NK-92 (cell line): Measurements from ENCODE around the gene LRP1.

Source experiments
- DNase-seq: peaks from one replicate; lab custom pipeline; 2025; ENCODE audit not compliant: unreplicated experiment; lab: John Stamatoyannopoulos, UW

LRP1 gene

GRCh38 chr12:57152639-57153038 is 24.4 kb downstream of the LRP1 start:
- DNase-seq: no peak

GRCh38 chr12:57153415-57153997 is 25.2 kb downstream of the LRP1 start:
- no peak for DNase-seq

GRCh38 chr12:57154076-57154475 is 25.8 kb downstream of the LRP1 start:
- no peak for DNase-seq

- DNase-seq: no peak
Observed at GRCh38 chr12:57154804-57155434, 26.6 kb downstream of the LRP1 start.

GRCh38 chr12:57156701-57157403 is 28.6 kb downstream of the LRP1 start:
- DNase-seq: no peak

- DNase-seq: no peak
Observed at GRCh38 chr12:57157588-57158173, 29.4 kb downstream of the LRP1 start.

- no peak for DNase-seq
Observed at GRCh38 chr12:57158186-57158585, 29.9 kb downstream of the LRP1 start.

GRCh38 chr12:57158665-57159064 is 30.4 kb downstream of the LRP1 start:
- no peak for DNase-seq

- DNase-seq: no peak
Observed at GRCh38 chr12:57159311-57159710, 31.0 kb downstream of the LRP1 start.

GRCh38 chr12:57160040-57160439 is 31.8 kb downstream of the LRP1 start:
- no peak for DNase-seq

- no peak for DNase-seq
Observed at GRCh38 chr12:57160741-57161140, 32.5 kb downstream of the LRP1 start.

- DNase-seq: no peak
Observed at GRCh38 chr12:57161491-57161890, 33.2 kb downstream of the LRP1 start.

GRCh38 chr12:57162553-57163125 is 34.4 kb downstream of the LRP1 start:
- DNase-seq: no peak

GRCh38 chr12:57164454-57164853 is 36.2 kb downstream of the LRP1 start:
- no peak for DNase-seq

- DNase-seq: no peak
Observed at GRCh38 chr12:57164966-57165625, 36.8 kb downstream of the LRP1 start.

- no peak for DNase-seq
Observed at GRCh38 chr12:57165741-57166140, 37.5 kb downstream of the LRP1 start.

- DNase-seq: no peak
Observed at GRCh38 chr12:57166971-57167371, 38.7 kb downstream of the LRP1 start.

GRCh38 chr12:57168058-57168457 is 39.8 kb downstream of the LRP1 start:
- DNase-seq: no peak

GRCh38 chr12:57169046-57169795 is 40.9 kb downstream of the LRP1 start:
- no peak for DNase-seq

GRCh38 chr12:57169969-57170368 is 41.7 kb downstream of the LRP1 start:
- DNase-seq: no peak

- DNase-seq: no peak
Observed at GRCh38 chr12:57170408-57170807, 42.1 kb downstream of the LRP1 start.
